ENCODE measurements around the gene ZNF839. TPM values are rescaled to one million over a fixed set of nuclear protein-coding genes. Genes with fewer than 3 reads are reported as not detected.
"Not testable (repeated sequence)": the region's sequence is repeated elsewhere in the genome, so short reads cannot be mapped to it uniquely, and the experiment has no call there.

The ZNF839 gene
- total and polyA plus RNA-seq, 8 donors, result 5.9 to 24.9 (median 7.4) TPM

GRCh38 chr14:102345232-102345631 is 25.7 kb downstream of the ZNF839 start:
- no peak overlapping the region for H3K27ac ChIP-seq
- 82 to 90% methylated on average over 2 to 3 of the region's 3 CpGs for WGBS, 2 donors
- DNase-seq (no peak), ATAC-seq (no peak), FAIRE-seq (no peak)
- H3K4me1 ChIP-seq, result no peaks in the 10 kb centered on the region
- H3K27me3 ChIP-seq, result no peaks in the 10 kb centered on the region
- no peak overlapping the region for H3K4me3 ChIP-seq
- intact Hi-C loops (cut with DNase I), result no loop called here
- H3K9me3 ChIP-seq, result no peaks in the 10 kb centered on the region
- peaks cover 0 to 34% (median 13%) of the 10 kb centered on the region in 3 donors for H3K36me3 ChIP-seq
- TF ChIP-seq CTCF (IDR thresholded peaks at IDR 0.05), result no peak

- TF ChIP-seq CTCF (IDR thresholded peaks at IDR 0.05), result no peak
- DNase-seq (no peak), FAIRE-seq (no peak), ATAC-seq (no peak)
- no peaks in the 10 kb centered on the region for H3K27me3 ChIP-seq
- intact Hi-C loops (cut with DNase I), result no loop called here
- H3K9me3 ChIP-seq, result no peaks in the 10 kb centered on the region
- H3K4me1 ChIP-seq, result no peaks in the 10 kb centered on the region
- no peak overlapping the region for H3K27ac ChIP-seq
- no peak overlapping the region for H3K4me3 ChIP-seq
- H3K36me3 ChIP-seq, result peaks cover 0 to 34% (median 13%) of the 10 kb centered on the region in 3 donors
- WGBS, 2 donors, result 94 to 96% methylated on average over 4 of the region's 4 CpGs
Measured at GRCh38 chr14:102346645-102347044, 27.1 kb downstream of the ZNF839 start.

GRCh38 chr14:102348376-102348775 is 28.8 kb downstream of the ZNF839 start:
- DNase-seq (no peak), FAIRE-seq (no peak), ATAC-seq (no peak)
- no peak for TF ChIP-seq CTCF (IDR thresholded peaks at IDR 0.05)
- Histone ChIP-seq H3K9me3 (no peaks in the 10 kb centered on the region), H3K27ac (no peak overlapping the region), H3K4me1 (no peaks in the 10 kb centered on the region), H3K36me3 (peaks cover 0 to 34% (median 13%) of the 10 kb centered on the region in 3 donors), H3K27me3 (no peaks in the 10 kb centered on the region), H3K4me3 (no peak overlapping the region)
- 90 to 94% methylated on average over 16 of the region's 16 CpGs for WGBS, 2 donors
- intact Hi-C loops (cut with DNase I), result no loop called here

- Histone ChIP-seq H3K27ac (no peak overlapping the region), H3K9me3 (no peaks in the 10 kb centered on the region), H3K36me3 (peaks cover 0 to 56% (median 7%) of the 10 kb centered on the region in 3 donors), H3K4me1 (no peaks in the 10 kb centered on the region), H3K27me3 (no peaks in the 10 kb centered on the region), H3K4me3 (no peak overlapping the region)
- WGBS, 2 donors, result 93 to 94% methylated on average over 10 of the region's 10 CpGs
- intact Hi-C loops (cut with DNase I), result no loop called here
- ATAC-seq (no peak), DNase-seq (no peak), FAIRE-seq (no peak)
- no peak for TF ChIP-seq CTCF (IDR thresholded peaks at IDR 0.05)
Measured at GRCh38 chr14:102351023-102351422, 31.5 kb downstream of the ZNF839 start.

- H3K9me3 ChIP-seq; H3K4me1 ChIP-seq; H3K27ac ChIP-seq; H3K27me3 ChIP-seq; H3K4me3 ChIP-seq; FAIRE-seq; intact Hi-C loops (cut with DNase I); ATAC-seq; DNase-seq: not testable (repeated sequence)
- H3K36me3 ChIP-seq, result peaks cover 0 to 53% (median 11%) of the 10 kb centered on the region in 3 donors
- WGBS, 2 donors, result 84 to 85% methylated on average over 7 to 9 of the region's 9 CpGs
Measured at GRCh38 chr14:102351593-102351992, 32.0 kb downstream of the ZNF839 start.

Measured in pancreas (tissue), 10 donors.